Measurements from ENCODE around the gene ZNF276.

The ZNF276 gene

DNA sequence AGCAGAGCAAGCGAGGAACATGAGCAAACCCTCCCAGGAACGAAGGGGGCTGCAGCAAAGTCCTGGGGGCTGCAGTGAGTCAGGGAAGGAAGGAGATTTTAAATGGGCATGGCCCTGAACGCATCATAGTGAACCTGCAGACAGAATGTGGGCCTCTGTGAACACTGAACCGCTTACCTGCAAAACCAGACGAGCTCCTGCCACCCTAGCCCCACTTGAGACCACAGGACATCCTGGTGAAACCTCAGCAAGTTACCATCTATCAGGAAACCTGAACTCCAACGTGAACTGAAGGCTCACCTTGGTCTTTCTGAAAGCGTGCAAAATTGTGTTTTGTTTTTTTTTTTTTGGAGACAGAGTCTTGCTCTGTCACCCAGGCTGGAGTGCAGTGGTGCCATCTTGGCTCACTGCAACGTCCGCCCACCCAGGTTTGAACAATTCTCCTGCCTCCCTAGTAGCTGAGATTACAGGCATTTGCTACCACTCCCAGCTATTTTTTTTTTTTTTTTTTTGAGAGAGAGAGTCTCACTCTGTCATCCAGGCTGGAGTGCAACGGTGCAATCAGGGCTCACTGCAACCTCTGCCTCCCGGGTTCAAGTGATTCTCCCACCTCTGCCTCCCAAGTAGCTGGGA is 64.3 kb downstream of the ZNF276 start:
- DNase-seq, result no peak

DNA sequence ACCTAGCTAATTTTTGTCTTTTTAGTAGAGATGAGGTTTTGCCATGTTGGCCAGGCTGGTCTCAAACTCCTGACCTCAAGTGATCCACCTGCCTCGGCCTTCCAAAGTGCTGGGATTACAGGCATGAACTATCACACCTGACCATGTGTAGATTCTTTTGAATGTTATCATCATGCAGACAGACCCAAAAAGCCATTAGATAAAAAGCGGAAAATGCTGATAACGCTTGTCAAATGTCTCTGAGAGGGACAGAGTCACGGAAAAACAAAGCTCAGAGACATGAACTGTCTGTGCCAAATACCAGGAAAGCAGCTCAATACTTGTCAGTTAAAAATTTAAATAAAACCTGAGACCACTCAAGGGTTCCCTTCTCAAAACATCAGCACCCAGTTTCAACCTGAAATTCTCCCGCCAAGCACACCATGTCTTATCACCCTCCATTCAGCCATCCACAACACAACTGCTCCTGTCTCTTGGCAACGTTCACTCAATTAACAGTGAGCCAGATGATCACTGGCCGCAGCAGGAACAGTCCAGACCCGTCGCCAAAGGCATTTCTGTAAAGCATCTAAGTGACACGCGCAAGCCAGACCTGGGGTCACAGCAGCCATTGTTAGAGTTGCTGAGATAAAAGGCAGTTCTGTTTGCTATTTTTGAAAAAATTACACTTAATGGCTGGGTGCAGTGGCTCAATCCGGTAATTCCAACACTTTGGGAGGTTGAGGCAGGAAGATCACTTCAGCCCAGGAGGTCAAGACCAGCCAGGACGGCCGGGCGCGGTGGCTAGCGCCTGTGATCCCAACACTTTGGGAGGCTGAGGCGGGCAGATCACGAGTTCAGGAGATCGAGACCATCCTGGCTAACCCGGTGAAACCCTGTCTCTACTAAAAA is 65.4 kb downstream of the ZNF276 start:
- DNase-seq, result no peak

DNA sequence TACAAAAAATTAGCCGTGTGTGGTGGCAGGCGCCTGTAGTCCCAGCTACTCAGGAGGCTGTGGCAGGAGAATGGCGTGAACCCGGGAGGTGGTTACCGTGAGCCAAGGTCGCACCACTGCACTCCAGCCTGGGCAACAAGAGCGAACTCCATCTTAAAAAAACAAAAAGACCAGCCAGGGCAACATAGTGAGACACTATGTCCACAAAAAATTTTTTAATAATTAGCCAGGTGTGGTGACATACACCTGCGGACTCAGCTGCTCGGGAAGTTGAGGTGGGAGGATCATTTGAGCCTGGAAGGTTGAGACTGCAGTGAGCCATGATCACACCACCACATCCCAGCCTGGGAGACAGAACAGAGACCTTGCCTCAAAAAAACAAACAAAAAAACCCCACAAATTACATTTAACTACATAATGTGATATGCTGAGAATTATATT is 66.0 kb downstream of the ZNF276 start:
- no peak for DNase-seq

Data from NCI-H1694 treated with DMSO at 0.1 percent for 48 hours (cell line).